AG09319 (cell line): Measurements from ENCODE around the gene FAIM2.

Experiments
- DNase-seq: peaks from one replicate; pipeline ENCODE4 v3.0.0-alpha.2; 2010; ENCODE audit warnings: low read depth; ENCODE audit errors: extremely low read depth
- CTCF ChIP-seq: IDR thresholded peaks from 2 replicates; pipeline ENCODE4 v1.5.1; 2011; ENCODE audit warnings: low read depth, mild to moderate bottlenecking, inconsistent platforms, low read length, moderate library complexity

The FAIM2 gene

DNA sequence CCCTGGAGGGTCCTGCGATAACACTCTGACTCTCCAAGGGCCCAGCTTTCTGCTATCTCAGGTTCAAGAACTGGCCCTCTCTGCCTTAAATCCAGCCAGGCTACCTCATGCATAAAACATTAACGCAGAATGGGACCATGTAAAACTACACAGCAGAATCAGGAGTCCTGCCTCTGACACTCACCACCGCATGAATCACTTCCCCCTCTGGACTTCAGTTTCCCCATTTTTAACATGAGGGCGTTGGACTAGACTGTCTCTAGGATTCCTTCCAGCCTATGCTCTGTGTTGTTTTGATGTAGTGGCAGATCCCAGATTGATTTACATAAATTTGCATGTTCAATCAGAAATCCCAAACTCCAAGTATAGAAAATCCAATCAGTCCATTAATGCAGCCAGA lies 78.8 kb downstream of the FAIM2 start:
- TF ChIP-seq CTCF = no peak
- no peak for DNase-seq

GRCh38 chr12:49824416-49824815 lies 79.3 kb downstream of the FAIM2 start:
- no peak for TF ChIP-seq CTCF
- DNase-seq = no peak

DNA sequence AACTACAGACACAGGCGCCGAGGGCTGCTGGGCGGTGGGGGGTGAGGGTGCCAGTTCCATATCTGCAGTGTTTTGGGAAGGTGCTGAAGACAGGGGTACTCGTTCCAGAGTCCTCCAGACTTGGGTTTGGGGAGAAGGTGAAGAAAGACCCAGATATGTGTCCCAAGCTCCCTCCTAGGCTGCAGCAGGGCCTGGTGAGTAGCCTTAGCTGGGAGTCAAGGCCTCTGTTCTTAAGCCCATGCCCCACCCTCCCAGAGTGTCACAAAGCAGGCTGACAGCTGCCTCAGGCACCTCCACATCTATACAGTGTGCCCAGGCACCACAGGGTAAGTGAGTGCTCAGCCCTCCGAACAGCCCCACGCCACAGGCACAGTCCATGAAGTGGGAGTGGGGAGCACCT lies 79.7 kb downstream of the FAIM2 start:
- DNase-seq = no peak
- no peak for TF ChIP-seq CTCF

DNA sequence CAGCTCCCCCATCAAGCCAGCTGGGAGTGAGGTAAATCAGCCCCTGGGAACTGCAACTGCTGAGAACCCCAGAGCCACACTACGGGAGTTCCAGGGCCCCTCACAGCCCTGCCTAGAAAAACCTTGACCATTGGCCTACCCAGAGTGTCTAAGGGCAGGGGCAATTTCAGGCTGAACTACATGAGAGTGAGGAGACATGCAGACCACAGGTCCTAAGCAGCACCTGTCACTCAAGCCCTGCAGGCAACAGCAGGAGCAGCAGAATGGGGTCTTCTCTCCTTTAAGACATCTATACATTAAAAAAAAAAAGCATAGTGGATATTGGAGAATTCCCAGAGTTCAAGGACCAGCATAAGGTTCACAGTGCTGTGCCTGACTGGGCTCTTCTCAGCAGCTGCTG lies 80.3 kb downstream of the FAIM2 start:
- TF ChIP-seq CTCF = no peak
- no peak for DNase-seq

- no peak for DNase-seq
- TF ChIP-seq CTCF = no peak
Observed at GRCh38 chr12:49821373-49822287, 82.1 kb downstream of the FAIM2 start.

GRCh38 chr12:49819786-49820185 lies 83.9 kb downstream of the FAIM2 start:
- no peak for TF ChIP-seq CTCF
- DNase-seq = no peak

GRCh38 chr12:49818241-49818895 lies 85.3 kb downstream of the FAIM2 start:
- no peak for TF ChIP-seq CTCF
- no peak for DNase-seq
